GM21367 (cell line): ENCODE data around the gene PHKA2.
"Not testable (repeated sequence)": the region's sequence is repeated elsewhere in the genome, so short reads cannot be mapped to it uniquely, and the experiment has no call there.

ENCODE experiments used
- ATAC-seq: cut with Tn5 transposase; IDR thresholded peaks from one replicate; pipeline ENCODE4 v1.9.1; 2021; ENCODE audit not compliant: unreplicated experiment

The PHKA2 gene

DNA sequence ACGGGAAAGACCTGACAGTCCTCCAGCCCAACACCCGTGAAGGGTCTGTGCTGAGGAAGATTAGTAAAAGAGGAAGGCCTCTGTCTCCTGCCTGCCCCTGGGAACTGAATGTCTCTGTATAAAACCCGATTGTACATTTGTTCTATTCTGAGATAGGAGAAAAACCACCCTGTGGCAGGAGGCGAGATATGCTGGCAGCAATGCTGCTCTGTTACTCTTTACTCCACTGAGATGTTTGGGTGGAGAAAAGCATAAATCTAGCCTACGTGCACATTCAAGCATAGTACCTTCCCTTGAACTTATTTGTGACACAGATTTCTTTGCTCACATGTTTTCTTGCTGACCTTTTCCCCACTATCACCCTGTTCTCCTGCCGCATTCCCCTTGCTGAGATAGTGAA is 3.7 kb downstream of the PHKA2 start:
- not testable (repeated sequence) for ATAC-seq

DNA sequence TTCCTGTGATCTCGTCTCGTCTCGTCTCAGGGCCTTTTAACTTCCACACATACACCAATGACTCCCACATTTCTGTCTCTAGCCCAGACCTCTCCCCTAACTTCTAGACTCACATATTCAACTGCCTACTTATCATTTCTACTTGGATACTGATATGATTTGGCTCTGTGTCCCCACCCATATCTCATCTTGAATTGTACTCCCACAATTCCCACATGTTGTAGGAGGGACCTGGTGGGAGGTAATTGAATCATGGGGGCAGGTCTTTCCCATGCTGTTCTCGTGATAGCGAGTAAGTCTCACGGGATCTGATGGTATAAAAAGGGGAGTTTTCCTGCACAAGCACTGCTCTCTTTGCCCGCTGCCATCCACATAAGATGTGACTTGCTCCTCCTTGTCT is 8.9 kb downstream of the PHKA2 start:
- ATAC-seq: no peak

DNA sequence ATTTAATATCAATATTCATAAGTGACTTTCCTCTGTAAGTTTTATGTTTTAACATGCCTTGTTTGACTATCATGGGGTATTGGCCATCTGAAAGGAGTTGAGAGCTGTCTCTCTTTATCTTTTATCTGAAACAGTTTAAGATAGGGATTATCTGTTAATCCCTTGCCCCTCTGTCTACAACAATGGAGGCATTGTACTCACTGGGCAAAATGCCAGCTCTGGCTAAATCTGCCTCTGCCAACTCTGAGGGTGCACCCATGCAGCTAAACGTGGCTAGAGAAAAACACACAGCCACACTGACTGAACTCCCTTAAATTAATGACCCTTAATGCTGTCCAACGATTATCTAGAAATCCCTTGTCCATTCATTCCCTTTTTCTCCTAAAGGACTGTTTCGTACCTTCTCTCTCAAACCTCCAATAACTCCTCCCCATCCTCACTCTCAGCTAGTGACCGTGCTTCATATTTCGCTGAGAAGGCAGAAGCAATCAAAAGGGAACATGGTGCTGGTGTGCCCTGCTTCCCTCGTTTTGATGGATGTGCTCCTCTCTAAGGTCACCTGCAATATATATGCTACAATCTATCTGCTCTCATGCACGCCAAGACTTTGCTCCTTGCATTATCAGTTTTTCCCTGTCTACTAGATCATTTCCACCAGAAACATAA is 10.3 kb downstream of the PHKA2 start:
- no peak for ATAC-seq

DNA sequence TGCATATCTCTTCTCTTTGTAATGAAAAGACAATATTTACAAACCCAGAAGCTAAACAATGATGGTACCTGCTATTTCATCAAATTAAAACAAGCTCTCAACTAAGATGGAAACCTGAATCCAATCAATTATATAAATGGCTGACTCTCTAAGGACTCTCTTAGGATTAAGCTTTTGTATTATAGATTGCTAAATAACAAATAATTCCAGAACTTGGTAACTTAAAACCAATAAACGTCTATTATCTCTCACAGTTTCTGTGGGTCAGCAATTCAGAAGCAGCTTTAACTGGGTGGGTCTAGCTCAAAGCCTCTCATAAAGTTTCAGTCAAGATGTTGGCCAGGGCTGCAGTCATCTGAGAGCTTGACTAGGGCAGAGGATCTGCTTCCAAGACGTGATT is 12.4 kb downstream of the PHKA2 start:
- ATAC-seq: no peak

DNA sequence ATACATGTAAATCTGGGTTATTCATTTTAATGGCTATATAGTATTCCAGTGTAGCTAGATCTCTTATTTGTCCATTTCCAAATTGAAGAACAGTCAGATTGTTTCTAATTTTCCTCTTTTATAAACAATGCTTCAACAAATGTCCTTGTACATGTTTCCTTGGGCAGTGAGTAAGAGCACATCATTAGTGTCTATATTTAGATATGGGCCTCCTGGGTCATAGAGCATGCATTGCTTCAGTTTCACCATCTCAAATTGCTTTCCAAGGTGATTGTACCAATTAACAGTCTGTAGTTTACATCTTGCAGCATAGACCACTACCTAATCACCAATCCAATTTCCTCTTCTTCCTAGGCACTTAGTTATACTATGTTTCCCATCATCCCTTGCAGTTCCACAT is 13.4 kb downstream of the PHKA2 start:
- no peak for ATAC-seq

DNA sequence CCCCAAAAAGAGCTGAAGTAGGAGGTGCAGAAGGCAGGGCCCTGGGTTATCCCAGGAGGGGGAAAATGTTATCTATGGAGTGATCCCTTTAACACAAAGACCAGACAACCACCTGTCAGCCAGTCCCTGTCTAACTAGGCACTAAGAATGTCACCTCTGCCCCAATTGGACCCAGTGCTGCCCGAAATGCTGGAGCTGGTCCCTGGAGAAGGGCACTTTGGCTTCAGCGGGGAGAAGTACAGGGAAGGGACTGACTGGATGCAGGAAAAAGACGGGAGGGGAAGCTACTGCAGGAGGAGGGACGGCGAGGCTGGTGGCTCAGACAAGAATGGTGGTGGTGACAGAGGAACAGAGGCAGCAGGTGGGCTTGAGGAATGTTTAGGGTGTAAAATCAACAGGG is 17.3 kb downstream of the PHKA2 start:
- ATAC-seq: no peak

DNA sequence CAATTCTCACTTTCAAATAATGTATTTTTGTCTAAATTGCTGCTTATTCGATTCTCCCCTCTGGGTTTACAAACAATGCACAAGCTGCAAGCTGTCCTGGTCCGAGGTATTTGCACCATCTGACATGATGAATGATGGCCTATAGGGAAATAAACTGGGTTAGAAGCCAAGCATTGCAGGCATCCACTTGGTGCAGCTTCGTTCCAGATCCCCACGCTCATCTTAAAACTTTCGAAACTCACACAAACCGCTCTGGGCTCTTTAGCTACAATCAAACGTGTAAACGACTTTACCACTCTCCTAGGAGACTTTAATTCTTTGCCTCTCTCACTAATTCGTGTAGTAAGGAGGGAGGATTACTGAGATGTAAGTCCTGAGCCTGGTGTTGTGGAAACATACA is 19.0 kb downstream of the PHKA2 start:
- no peak for ATAC-seq

DNA sequence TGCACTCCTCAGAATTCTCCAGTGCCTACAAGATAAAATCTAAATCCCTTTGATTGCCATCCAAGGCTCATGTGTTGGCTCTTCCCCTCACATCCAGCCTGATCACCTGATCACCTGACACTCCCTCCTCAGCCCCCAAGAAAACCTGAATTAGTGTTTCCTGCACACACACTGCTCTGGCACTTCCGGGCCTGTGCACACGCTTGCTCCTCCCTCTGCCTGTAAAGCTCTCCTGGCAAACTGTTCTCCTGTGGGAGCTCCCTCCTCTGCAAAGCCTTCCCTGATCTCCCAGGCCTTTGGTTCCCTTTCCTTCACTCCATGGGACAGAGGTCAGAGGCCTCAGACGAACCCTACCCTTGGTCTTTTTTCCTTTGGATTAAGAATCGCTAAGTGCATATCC is 19.9 kb downstream of the PHKA2 start:
- ATAC-seq: no peak

DNA sequence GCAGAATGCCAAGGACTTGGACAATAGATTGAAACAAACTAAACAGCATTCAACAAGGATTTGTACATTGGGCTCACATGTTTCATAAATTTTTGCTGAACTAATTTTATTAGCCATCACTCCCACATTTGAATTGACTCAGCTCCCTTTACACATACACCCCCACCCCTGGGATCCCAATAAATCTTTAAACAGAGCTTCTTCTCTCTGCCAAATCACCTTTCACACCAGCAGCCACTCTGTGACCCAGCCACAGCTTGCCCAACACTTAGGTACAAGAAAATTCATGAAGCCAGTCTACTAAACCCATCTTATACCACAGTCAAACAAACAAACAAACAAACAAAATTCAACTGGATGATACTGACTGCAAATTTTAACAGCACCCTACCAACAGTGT is 21.6 kb downstream of the PHKA2 start:
- ATAC-seq: no peak

DNA sequence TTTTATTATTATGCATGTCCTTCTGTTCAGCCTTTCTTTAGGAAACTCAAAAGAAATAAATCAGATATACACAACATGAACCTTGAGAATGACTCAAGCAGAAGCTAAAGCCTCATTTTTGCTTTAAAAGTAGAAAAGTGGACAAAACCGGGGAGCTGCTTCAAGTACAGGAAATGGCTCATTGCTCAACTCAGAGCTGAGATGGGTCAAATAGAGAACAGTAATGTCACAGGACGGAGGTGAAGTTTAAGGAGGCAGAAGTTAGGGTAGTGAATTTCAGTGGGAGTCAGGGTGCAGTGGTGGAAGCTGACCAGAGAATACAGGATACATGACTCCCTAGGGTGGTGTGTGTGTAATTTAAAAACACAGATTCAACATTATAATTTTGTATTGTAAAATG is 22.2 kb downstream of the PHKA2 start:
- ATAC-seq: no peak

DNA sequence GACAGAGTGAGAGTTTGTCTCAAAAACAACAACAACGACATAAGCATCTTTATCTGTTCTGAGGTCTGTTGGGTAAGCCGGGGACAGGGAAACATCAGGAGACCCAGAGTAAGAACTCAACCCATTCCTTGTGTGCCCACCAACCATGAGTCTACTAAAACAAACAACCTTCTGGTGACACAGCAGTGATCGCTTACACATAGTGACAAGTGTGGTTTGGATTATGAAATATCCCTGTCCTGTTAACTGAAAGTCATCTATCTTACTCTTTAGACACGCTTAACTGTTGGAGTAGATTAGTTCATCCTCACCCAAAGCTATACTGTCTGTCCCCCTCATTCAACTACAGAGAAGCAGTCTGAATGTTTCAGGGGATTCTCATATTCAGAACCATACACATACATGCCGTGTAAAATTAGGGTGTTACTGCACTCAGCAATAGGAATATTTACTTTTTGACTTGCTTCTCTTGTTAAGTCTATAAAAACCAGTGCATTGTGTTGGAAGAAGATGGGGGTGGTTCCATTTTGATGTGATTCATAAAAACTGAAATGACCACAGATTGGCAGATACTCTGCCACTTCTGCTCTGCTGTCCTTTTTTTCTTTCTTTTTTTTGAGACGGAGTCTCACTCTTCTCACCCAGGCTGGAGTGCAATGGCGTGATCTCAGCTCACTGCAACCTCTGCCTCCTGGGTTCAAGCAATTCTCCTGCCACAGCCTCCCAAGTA is 27.4 kb downstream of the PHKA2 start:
- no peak for ATAC-seq

DNA sequence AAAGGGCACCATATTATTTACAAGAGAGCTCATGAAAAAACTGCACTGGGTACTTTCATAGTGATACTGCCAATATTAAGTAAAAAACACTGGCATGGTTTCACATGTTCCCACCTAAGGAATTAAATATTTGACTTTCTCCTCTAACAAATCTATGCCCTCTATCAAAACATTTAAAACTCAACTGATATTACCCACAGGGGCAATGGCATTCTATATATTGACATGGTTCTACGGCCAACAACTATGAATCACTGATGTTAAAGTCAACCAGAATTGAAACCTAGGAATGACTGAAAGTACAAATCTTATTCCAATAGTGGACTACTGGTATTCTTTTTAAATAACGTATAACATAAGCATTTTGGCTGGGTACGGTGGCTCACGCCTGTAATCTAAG is 28.2 kb downstream of the PHKA2 start:
- no peak for ATAC-seq

DNA sequence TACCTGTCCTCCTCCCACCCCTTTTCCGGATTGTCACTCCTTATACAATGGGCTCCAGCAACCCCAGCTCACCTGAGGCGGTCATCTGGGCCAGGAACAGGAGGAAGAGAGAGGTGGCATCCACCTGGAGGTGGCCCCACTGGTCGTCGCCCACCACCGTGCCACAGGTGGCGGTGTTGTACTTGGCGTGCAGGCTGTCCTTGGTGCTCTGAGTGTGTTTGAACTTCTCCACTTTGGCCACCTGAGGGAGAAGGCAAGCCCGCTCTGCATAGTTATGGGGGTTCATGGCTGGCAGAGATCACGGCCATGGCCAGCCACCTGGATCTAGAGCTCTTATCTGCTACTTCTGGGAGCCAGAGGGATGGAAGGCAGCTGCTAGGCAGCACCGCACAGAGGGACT is 32.9 kb downstream of the PHKA2 start:
- no peak for ATAC-seq

DNA sequence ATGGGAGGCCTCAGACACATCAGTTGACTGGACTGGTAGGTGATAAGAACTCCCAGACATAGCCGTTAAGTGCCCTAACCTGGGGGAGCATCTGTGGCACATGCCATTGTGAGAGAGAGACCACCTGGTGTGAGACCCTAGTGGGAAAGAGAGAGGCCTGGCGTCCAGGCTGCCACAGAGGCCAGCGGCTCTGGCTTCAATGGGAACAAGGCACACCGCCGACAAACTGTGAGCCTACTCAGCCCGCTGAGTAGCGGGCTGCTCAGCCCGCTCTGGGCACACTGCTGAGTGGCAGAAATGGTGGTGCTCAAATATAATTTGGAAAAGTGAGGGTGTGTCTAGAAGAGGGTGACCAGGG is 34.0 kb downstream of the PHKA2 start:
- ATAC-seq: no peak

DNA sequence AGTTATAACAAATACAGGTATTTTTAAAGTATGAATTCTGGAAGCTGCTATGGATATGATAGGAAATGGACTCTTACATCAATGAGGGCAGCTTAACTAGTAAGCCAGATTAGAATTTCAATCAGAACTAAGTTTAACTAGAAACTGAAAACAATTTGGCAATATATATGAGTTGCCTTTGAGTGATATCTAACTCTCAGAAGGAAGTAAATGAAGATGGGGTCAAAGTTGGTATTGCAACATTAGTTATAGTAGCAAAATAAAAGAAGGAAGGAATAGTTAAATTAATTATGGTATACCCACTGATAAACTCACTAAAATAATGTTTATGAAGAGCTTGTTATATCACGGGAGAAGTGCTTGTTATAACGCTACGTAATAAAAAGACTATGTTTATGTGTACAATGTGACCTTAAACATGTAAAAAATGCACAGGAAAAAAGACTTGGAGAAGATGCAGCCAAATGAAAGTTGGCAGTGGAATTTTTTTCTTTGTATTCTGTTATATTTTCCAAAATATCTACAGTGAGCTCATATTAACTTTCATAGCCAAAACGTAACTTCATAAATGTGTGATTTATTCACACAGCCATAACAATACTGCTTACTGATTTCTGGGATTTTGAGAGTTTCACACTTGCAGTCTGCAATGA is 34.5 kb downstream of the PHKA2 start:
- ATAC-seq: no peak

DNA sequence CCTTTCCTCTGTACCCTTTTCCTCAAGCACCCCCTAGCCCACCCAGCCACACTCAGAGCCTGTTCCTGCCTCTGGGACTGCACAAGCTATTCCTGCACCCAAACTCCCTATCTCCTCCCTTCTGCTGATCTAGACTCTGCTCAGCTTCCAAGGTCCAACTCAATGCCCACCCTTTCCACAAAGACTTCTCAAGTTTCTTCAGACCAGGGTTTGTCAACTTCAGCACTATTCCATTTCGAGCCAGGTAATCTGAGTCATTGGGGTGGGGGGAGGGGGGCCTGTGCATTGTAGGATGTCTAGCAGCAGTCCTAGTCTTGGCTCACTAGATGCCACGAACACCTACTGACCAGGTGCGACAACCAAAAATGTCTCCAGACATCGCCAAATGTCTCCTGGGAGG is 37.3 kb downstream of the PHKA2 start:
- ATAC-seq: no peak

DNA sequence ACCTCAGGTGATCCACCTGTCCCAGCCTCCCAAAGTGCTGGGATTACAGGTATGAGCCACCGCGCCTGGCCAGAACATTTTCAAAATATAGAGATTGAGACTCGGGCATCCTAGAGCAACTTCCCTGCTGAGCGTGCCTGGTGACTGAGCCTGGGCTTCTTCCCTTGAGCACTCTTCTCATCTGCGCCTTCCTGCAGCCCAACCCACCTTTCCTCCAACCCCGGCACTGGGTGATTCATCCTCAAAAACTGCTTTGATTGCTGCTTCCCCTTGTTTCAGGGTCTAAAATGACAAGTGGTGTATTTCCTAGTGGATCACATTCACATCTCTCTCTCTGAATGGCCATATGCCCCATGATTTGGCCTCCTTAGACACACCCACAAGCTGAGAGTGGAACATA is 37.8 kb downstream of the PHKA2 start:
- ATAC-seq: no peak

DNA sequence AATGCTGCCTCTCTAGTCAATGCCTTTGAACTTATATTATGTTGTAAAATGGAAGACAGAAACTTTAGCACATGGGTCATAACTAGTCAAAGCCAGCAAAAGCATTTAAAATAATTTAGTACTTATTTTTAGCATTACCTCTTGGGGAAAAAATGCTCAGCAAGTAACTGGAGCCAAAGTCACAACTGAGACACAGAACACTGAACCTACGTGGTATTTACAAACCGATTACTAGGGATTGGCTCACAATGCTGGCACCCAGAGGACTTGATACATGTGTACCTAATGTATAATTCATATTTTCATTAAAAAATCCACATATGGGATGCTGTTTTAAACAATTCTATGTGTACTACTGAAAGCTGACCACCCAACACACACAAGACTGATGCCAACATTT is 38.4 kb downstream of the PHKA2 start:
- no peak for ATAC-seq

DNA sequence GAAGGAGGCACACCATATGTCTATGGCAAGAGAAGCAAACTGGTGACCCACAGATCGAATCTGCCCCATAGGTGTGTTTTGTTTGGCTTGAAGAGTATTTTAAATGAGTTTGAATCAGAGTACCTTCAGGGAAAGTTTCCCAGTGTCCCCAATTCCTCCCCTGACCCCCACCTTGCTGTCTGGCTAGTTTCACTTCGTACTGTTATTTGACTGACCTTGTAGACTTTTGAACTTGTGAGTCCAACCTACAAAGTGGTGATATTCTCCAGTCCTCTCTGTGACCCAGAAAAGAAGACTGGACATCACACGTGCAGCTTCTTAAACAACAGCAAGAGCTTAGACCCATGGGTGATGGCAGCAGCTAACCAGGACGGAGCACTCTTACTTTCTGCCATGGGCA is 39.4 kb downstream of the PHKA2 start:
- no peak for ATAC-seq

DNA sequence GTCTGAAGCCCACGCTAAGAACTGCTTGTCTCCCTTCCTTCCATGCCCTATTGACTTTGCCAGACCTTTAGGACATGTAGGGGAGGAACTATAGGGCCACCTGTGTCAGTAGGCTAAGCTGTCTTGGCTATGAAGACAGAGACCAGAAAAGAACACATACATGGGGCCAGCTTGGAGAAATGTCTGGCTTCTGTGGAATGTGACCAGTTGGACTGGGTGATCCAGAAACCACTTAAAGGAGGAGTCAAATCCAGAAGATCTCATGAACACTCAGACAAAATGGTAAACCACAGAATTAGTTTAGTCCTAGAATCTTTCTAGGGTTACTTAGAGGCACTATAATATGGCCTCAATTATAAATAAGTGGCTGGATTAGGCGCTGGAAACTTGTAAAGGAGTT is 42.0 kb downstream of the PHKA2 start:
- no peak for ATAC-seq

DNA sequence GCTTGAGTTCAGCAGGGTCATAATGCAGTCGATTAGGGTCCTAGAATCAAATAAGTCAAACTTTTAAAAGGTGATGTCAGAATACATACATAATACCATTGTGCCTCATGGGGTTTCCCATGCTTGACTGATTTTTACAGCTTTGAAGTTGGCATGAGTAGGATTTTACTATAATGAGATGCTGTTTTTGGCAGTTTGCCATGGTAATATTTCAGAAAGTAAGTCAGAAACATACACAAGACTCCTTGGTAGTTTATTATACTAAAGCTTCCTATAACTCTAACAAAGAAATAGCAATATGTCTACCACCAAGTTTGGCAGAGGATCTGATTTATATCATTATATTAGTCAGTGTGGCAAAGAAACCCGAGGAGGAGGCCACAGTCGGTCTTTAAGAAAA is 45.2 kb downstream of the PHKA2 start:
- no peak for ATAC-seq

DNA sequence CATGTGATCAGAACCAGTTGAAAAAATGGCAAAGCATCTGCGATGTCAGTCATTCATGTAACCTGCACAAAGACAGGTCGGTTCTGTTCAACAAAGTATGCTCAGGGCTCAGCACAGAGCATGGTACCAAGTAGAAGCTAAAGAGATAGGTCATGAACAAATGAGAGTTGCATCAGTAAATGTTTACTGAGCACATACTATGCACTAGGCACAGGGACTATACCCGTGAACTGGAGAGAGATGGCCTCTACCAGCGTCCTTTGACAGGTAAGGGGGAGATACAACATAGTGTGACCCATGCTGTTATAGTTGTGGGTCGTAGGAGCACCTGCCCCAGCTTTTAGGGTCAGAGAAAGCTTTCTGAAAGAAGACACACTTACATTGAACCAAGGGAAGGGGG is 46.7 kb downstream of the PHKA2 start:
- ATAC-seq: no peak

DNA sequence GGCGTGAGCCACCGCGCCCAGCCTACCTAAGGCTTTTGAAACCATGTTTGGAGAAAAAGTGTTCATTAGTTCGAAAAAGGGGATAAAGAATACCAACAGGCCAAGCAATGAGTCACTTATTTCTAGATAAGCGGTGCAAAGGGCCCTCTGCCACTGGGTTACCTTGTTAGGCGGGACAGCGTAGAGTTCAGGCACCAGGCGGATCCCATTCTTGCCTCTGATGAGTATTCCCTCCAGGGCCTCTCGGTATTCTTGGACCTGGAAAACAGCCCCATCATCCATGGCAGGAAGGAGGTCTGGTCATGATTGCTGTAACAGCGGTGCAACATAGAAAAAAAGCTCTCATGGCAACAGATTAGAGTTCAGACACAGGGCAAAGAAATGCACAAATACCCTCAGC is 48.0 kb downstream of the PHKA2 start:
- no peak for ATAC-seq
